ENCODE measurements around the gene PRIM2.
"Not testable (repeated sequence)": the region's sequence is repeated elsewhere in the genome, so short reads cannot be mapped to it uniquely, and the experiment has no call there.

- TF ChIP-seq CTCF (conservative IDR thresholded peaks at IDR 0.05; ENCODE audit: low read length); EZH2phosphoT487 (IDR thresholded peaks at IDR 0.05; ENCODE audit: borderline replicate concordance): not testable (repeated sequence)
Observed at GRCh38 chr6:57465968-57466367, 148.5 kb downstream of the PRIM2 start.
